Measurements from ENCODE around the gene TNC. TPM values are rescaled to one million over a fixed set of nuclear protein-coding genes. Genes with fewer than 3 reads are reported as not detected.

TNC gene
- total and polyA plus RNA-seq, 3 donors from 2014 or later: 3.3 to 44.0 (median 3.5) TPM

DNA sequence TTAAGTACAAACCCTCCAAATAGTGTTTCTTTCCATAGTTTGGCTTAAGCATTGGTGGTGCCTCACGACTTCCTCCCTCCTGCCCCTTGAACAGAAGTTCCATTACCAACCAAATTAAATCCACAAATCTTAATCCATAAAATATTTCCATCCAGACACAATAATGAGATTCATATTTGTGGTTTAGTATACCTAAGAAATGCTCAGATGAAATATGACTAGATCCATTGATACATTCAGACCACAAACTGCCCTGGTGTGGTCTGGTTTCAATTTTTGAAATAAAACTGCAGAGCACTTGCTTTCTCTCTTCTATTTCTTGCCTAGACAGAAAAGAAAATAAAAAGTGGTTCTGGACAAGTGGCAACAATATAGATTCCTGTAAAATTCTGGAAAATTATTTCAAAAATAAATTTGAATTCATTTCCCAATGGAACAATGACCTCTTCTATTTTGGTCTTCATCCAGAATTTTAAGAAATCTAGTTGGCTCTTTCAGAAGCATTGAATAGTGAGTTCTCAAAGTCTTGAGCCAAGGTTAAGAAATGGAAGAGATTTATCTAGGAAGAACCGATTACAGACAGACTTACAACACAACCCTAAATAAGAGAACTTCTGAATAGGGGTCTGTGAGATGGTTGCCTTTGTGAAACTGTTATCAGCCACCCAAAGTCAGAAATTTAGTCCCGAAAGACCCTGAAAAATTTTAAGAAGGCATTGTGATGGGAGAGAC lies 14.0 kb downstream of the TNC start:
- intact Hi-C loops (cut with DNase I; ENCODE audit: low total_unique reads): no loop called here
- 88 to 90% methylated on average over 3 of the region's 3 CpGs for WGBS, 2 donors
- no peak overlapping the region for H3K27ac ChIP-seq

DNA sequence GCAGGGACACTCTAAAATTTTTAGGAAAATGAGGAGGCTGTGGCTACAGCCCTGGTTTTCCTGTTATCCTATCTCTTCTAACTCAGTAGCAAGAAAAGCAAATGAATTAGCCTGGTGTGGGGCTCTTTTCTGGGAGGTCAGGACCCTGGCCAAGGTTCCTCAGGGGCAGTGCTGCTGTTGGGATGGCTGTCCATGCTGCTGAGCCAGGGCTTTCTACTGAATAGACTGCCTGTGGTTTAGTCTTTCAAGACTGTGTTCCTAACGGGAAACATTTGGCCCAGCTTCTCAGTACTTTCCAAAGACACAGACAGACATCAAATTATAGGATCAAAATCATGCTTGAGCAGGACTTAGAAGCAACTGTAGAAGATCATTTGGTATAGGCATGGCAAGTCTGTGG lies 18.1 kb downstream of the TNC start:
- Histone ChIP-seq H3K36me3 (ENCODE audit: low read depth, missing control alignments) (no peaks in the 10 kb centered on the region), H3K4me3 (no peak overlapping the region), H3K27me3 (no peaks in the 10 kb centered on the region), H3K4me1 (no peaks in the 10 kb centered on the region), H3K9me3 (no peaks in the 10 kb centered on the region), H3K27ac (no peak overlapping the region)
- DNase-seq: no peak
- TF ChIP-seq POLR2A (IDR thresholded peaks at IDR 0.05): no peak
- TF ChIP-seq, protein P1, sequence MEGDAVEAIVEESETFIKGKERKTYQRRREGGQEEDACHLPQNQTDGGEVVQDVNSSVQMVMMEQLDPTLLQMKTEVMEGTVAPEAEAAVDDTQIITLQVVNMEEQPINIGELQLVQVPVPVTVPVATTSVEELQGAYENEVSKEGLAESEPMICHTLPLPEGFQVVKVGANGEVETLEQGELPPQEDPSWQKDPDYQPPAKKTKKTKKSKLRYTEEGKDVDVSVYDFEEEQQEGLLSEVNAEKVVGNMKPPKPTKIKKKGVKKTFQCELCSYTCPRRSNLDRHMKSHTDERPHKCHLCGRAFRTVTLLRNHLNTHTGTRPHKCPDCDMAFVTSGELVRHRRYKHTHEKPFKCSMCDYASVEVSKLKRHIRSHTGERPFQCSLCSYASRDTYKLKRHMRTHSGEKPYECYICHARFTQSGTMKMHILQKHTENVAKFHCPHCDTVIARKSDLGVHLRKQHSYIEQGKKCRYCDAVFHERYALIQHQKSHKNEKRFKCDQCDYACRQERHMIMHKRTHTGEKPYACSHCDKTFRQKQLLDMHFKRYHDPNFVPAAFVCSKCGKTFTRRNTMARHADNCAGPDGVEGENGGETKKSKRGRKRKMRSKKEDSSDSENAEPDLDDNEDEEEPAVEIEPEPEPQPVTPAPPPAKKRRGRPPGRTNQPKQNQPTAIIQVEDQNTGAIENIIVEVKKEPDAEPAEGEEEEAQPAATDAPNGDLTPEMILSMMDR (IDR thresholded peaks at IDR 0.05): no peak
- WGBS, 2 donors: 65 to 69% methylated on average over 1 of the region's 1 CpG
- intact Hi-C loops (cut with DNase I; ENCODE audit: low total_unique reads): no loop called here

More for the DNA sequence above, 14.0 kb downstream of the TNC start:
- no peak overlapping the region for H3K4me3 ChIP-seq
- TF ChIP-seq, protein P1 (IDR thresholded peaks at IDR 0.05): no peak
- no peak for TF ChIP-seq POLR2A (IDR thresholded peaks at IDR 0.05)
- no peaks in the 10 kb centered on the region for H3K9me3 ChIP-seq
- no peaks in the 10 kb centered on the region for H3K4me1 ChIP-seq
- DNase-seq: no peak
- no peaks in the 10 kb centered on the region for H3K36me3 ChIP-seq (ENCODE audit: low read depth, missing control alignments)
- no peaks in the 10 kb centered on the region for H3K27me3 ChIP-seq

DNA sequence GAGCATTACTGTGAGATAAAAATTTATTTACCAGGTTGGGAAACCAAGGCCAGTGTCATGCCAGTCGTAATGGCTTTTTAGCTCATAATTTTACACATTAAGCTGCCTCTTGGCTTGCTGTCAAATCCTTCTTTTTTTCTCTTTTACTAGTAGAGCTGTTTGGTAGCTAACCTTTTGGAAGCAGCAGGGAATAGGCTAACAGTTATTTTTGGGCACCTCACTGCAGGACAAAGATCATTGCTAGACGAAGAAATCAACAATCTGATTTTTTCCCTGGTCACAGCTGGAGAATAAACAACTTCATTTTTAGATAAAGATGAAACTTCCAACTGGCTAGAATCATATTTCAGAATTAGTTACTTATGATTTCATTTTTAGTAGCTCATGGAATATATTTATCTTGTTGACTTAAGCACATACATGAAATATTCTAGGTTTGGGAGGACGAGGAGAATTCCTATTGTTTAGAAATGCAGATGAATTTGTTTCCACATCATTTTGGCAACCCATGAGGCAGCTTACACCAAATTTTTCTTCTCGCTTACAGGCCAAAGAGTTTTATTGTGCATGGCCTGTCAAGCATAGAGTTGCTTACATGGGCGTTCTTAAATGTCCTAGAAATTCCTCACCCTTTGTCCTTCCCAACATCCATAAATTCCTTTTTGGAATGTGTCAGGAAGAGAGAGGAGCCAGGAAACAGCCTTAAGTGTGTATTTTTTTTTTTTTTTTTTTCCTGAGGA lies 19.6 kb downstream of the TNC start:
- Histone ChIP-seq H3K9me3 (no peaks in the 10 kb centered on the region), H3K4me1 (no peaks in the 10 kb centered on the region), H3K36me3 (ENCODE audit: low read depth, missing control alignments) (no peaks in the 10 kb centered on the region), H3K4me3 (no peak overlapping the region), H3K27ac (no peak overlapping the region), H3K27me3 (no peaks in the 10 kb centered on the region)
- intact Hi-C loops (cut with DNase I; ENCODE audit: low total_unique reads): no loop called here
- TF ChIP-seq, protein P1 (IDR thresholded peaks at IDR 0.05): no peak
- no peak for TF ChIP-seq POLR2A (IDR thresholded peaks at IDR 0.05)
- 36 to 44% methylated on average over 5 of the region's 5 CpGs for WGBS, 2 donors
- no peak for DNase-seq

DNA sequence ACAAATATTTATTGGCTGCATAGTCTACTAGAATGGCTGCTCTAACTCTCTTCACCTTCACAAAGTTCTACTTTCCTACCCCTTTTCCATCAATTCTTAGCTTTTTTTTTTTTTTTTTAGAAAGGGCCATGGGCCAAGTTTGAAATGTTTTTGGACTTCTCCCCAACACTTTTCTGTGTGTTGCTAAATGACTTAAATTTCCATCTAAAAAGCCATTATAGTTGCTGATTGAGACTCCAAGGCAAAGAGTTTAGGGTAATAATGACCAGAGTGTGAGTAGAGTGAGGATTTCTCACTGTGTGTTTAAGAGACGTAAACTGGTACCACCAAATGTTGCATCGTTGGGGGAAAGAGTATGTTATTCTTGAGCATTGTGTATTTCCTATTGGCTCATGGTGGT lies 24.4 kb downstream of the TNC start:
- no peak overlapping the region for H3K4me3 ChIP-seq
- no peak for TF ChIP-seq POLR2A (IDR thresholded peaks at IDR 0.05)
- TF ChIP-seq, protein P1 (IDR thresholded peaks at IDR 0.05): no peak
- intact Hi-C loops (cut with DNase I; ENCODE audit: low total_unique reads): no loop called here
- no peaks in the 10 kb centered on the region for H3K9me3 ChIP-seq
- DNase-seq: no peak
- 89 to 94% methylated on average over 2 of the region's 2 CpGs for WGBS, 2 donors
- H3K4me1 ChIP-seq: no peaks in the 10 kb centered on the region
- H3K27me3 ChIP-seq: no peaks in the 10 kb centered on the region
- no peaks in the 10 kb centered on the region for H3K36me3 ChIP-seq (ENCODE audit: low read depth, missing control alignments)
- no peak overlapping the region for H3K27ac ChIP-seq
